ENCODE measurements around the gene COPS7B. TPM values are rescaled to one million over a fixed set of nuclear protein-coding genes. Genes with fewer than 3 reads are reported as not detected.

Gene COPS7B
- total RNA-seq, 1 experiment from 2014 or later, result 41.3 TPM

DNA sequence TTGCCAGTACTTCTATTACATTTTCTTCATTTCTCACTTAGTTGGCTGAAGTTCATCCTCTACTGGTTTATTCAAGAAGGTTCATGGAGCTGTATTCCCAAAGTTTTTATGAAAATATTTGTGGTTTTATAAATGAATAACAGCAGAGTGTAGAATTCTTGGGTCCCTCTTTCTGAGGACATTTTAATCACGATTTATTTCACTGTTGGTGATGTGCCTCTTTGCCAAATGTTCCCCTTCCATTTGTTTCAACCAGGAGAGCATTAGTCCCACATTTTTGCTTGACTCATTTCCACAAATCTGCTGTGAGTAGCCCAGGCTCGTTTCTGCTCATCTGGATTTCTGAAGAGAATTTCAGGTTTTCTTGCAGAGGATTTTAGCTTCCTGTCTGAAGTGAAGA is 20.8 kb downstream of the COPS7B start:
- H3K4me1 ChIP-seq (ENCODE audit: control insufficient read depth, insufficient read depth, low read length), result no peaks in the 10 kb centered on the region
- DNase-seq (ENCODE audit: low read depth, low spot score), result no peak
- no peak for ATAC-seq
- no peaks in the 10 kb centered on the region for H3K27me3 ChIP-seq (ENCODE audit: control insufficient read depth, insufficient read depth, low read length)
- in situ Hi-C loops (cut with HindIII; ENCODE audit: low pct_unique_long_range_greater_than_20kb, low sequenced_read_pairs) (no loop called here), intact Hi-C loops (cut with micrococcal nuclease; ENCODE audit: unreplicated experiment) (no loop called here)
- no peak overlapping the region for H3K4me3 ChIP-seq (ENCODE audit: low read depth in 2 of 2, low read length in 2 of 2)
- no TSS peak for BruUV-seq (replicated peaks)
- TF ChIP-seq POLR2AphosphoS5 (IDR thresholded peaks at IDR 0.05; ENCODE audit: low read depth, low read length) (no peak), TCF7L2 (IDR thresholded peaks at IDR 0.05; ENCODE audit: low read depth, low read length) (no peak), SIN3A (IDR thresholded peaks at IDR 0.05; ENCODE audit: borderline replicate concordance, insufficient read depth, low read depth, low read length) (no peak)
- TF ChIP-seq, protein P1, sequence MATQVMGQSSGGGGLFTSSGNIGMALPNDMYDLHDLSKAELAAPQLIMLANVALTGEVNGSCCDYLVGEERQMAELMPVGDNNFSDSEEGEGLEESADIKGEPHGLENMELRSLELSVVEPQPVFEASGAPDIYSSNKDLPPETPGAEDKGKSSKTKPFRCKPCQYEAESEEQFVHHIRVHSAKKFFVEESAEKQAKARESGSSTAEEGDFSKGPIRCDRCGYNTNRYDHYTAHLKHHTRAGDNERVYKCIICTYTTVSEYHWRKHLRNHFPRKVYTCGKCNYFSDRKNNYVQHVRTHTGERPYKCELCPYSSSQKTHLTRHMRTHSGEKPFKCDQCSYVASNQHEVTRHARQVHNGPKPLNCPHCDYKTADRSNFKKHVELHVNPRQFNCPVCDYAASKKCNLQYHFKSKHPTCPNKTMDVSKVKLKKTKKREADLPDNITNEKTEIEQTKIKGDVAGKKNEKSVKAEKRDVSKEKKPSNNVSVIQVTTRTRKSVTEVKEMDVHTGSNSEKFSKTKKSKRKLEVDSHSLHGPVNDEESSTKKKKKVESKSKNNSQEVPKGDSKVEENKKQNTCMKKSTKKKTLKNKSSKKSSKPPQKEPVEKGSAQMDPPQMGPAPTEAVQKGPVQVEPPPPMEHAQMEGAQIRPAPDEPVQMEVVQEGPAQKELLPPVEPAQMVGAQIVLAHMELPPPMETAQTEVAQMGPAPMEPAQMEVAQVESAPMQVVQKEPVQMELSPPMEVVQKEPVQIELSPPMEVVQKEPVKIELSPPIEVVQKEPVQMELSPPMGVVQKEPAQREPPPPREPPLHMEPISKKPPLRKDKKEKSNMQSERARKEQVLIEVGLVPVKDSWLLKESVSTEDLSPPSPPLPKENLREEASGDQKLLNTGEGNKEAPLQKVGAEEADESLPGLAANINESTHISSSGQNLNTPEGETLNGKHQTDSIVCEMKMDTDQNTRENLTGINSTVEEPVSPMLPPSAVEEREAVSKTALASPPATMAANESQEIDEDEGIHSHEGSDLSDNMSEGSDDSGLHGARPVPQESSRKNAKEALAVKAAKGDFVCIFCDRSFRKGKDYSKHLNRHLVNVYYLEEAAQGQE (IDR thresholded peaks at IDR 0.05; ENCODE audit: insufficient read depth in 1 of 2, low read depth in 2 of 2, low read length in 1 of 2), result no peak
- TF ChIP-seq, protein P2, sequence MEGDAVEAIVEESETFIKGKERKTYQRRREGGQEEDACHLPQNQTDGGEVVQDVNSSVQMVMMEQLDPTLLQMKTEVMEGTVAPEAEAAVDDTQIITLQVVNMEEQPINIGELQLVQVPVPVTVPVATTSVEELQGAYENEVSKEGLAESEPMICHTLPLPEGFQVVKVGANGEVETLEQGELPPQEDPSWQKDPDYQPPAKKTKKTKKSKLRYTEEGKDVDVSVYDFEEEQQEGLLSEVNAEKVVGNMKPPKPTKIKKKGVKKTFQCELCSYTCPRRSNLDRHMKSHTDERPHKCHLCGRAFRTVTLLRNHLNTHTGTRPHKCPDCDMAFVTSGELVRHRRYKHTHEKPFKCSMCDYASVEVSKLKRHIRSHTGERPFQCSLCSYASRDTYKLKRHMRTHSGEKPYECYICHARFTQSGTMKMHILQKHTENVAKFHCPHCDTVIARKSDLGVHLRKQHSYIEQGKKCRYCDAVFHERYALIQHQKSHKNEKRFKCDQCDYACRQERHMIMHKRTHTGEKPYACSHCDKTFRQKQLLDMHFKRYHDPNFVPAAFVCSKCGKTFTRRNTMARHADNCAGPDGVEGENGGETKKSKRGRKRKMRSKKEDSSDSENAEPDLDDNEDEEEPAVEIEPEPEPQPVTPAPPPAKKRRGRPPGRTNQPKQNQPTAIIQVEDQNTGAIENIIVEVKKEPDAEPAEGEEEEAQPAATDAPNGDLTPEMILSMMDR (IDR thresholded peaks at IDR 0.05), result no peak
- peaks cover 4% of the 10 kb centered on the region; the same call in 1 of the 2 replicates for H3K36me3 ChIP-seq (ENCODE audit: control insufficient read depth, insufficient read depth, low read length)
- ChIA-PET CTCF (interaction anchor here (1.4 kb wide), 1 partner anchor 43 kb away, joined by 4 read pairs; no protein-coding TSS in a partner anchor), POLR2A (interaction anchor here (0.6 kb wide), 1 partner anchor 767 kb away, joined by 3 read pairs; no protein-coding TSS in a partner anchor)
- no peak overlapping the region for H3K27ac ChIP-seq (ENCODE audit: low read length)
- H3K9me3 ChIP-seq (ENCODE audit: control insufficient read depth, insufficient read depth, low read depth, low read length), result no peaks in the 10 kb centered on the region

DNA sequence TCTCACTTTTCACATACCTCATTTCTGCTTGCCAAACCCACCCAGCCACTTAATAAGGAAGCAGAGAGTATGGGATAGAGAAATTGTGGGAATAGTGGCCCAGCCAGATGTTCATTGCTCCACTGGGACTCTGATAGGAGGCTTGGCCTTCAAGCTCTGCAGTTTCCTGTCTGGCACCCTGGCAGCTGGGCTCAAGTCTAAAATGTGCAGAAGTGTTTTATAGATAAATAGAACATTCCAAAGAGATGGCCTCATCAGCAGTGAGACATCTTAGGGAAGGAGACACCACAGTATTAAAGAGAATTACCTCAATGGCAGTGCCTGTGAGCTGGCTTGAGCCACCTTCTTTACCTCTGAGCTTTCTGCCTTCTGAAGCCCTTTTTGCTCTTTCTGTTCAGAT is 24.7 kb downstream of the COPS7B start:
- ChIA-PET CTCF (interaction anchor here (0.5 kb wide), 1 partner anchor 12 kb away, joined by 4 read pairs; no protein-coding TSS in a partner anchor), POLR2A (no interaction called here)
- H3K27ac ChIP-seq (ENCODE audit: low read length), result no peak overlapping the region
- no TSS peak for BruUV-seq (replicated peaks)
- no peaks in the 10 kb centered on the region; the same call in 1 of the 2 replicates for H3K36me3 ChIP-seq (ENCODE audit: control insufficient read depth, insufficient read depth, low read length)
- ATAC-seq (peak; percentile 44; the same call in 1 of the 2 replicates), DNase-seq (ENCODE audit: low read depth, low spot score) (no peak)
- in situ Hi-C loops (cut with HindIII; ENCODE audit: low pct_unique_long_range_greater_than_20kb, low sequenced_read_pairs), result no loop called here
- no peaks in the 10 kb centered on the region for H3K9me3 ChIP-seq (ENCODE audit: control insufficient read depth, insufficient read depth, low read depth, low read length)
- intact Hi-C loops (cut with micrococcal nuclease; ENCODE audit: unreplicated experiment), result no loop called here
- H3K27me3 ChIP-seq (ENCODE audit: control insufficient read depth, insufficient read depth, low read length), result no peaks in the 10 kb centered on the region
- TF ChIP-seq POLR2AphosphoS5 (IDR thresholded peaks at IDR 0.05; ENCODE audit: low read depth, low read length) (no peak), TCF7L2 (IDR thresholded peaks at IDR 0.05; ENCODE audit: low read depth, low read length) (no peak), SIN3A (IDR thresholded peaks at IDR 0.05; ENCODE audit: borderline replicate concordance, insufficient read depth, low read depth, low read length) (no peak)
- TF ChIP-seq, protein P1 (IDR thresholded peaks at IDR 0.05; ENCODE audit: insufficient read depth in 1 of 2, low read depth in 2 of 2, low read length in 1 of 2), result no peak
- TF ChIP-seq, protein P2 (IDR thresholded peaks at IDR 0.05), result no peak
- no peaks in the 10 kb centered on the region for H3K4me1 ChIP-seq (ENCODE audit: control insufficient read depth, insufficient read depth, low read length)
- no peak overlapping the region for H3K4me3 ChIP-seq (ENCODE audit: low read depth in 2 of 2, low read length in 2 of 2)

Measured in Panc1 (cell line).